MM.1S (cell line): ENCODE data around the gene IFT80.

Source experiments
- DNase-seq: peaks from one replicate; pipeline ENCODE4 v3.0.0-alpha.2; 2015
- H2AFZ ChIP-seq: fragments of 300-600 bp; sonication (generic); 2 replicates; pipeline ENCODE4 v1.6.0; 2016; ENCODE audit warnings: antibody characterized with exemption, low read length
- H3F3A ChIP-seq: fragments of 300-600 bp; sonication (generic); 2 replicates; pipeline ENCODE4 v1.6.1; 2016; ENCODE audit warnings: mild to moderate bottlenecking, antibody characterized with exemption, low read length, moderate library complexity, mixed read lengths; ENCODE audit not compliant: insufficient read depth
- H3K27ac ChIP-seq: fragments of 300-600 bp; sonication (generic); 2 replicates; pipeline ENCODE4 v1.5.1; 2016; ENCODE audit warnings: mild to moderate bottlenecking, low read length
- H3K27me3 ChIP-seq: fragments of 300-600 bp; sonication (generic); replicated peaks from 2 replicates; pipeline ENCODE4 v1.6.0; 2016; ENCODE audit warnings: low read length; ENCODE audit not compliant: insufficient read depth
- H3K36me3 ChIP-seq: fragments of 300-600 bp; sonication (generic); replicated peaks from 2 replicates; pipeline ENCODE4 v1.6.1; 2016; ENCODE audit warnings: mild to moderate bottlenecking, low read length, mixed read lengths; ENCODE audit not compliant: insufficient read depth
- H3K4me1 ChIP-seq: fragments of 300-600 bp; sonication (generic); 2 replicates; pipeline ENCODE4 v1.6.1; 2016; ENCODE audit warnings: low read length, mixed read lengths
- H3K4me2 ChIP-seq: fragments of 300-600 bp; sonication (generic); 2 replicates; pipeline ENCODE4 v1.6.0; 2016; ENCODE audit warnings: low read depth, low read length
- H3K4me3 ChIP-seq: fragments of 300-600 bp; sonication (generic); 2 replicates; pipeline ENCODE4 v1.5.1; 2016; ENCODE audit warnings: low read length, mixed read lengths
- H3K79me2 ChIP-seq: fragments of 300-600 bp; sonication (generic); 2 replicates; pipeline ENCODE4 v1.6.1; 2016; ENCODE audit warnings: mixed run types, low read length, mixed read lengths
- H3K9ac ChIP-seq: fragments of 300-600 bp; sonication (generic); 2 replicates; pipeline ENCODE4 v1.6.1; 2016; ENCODE audit warnings: low read length, mixed read lengths
- H3K9me2 ChIP-seq: fragments of 300-600 bp; sonication (generic); replicated peaks from 2 replicates; pipeline ENCODE4 v1.6.1; 2016; ENCODE audit warnings: mild to moderate bottlenecking, low read length, mixed read lengths; ENCODE audit not compliant: insufficient read depth
- H3K9me3 ChIP-seq: fragments of 300-600 bp; sonication (generic); replicated peaks from 2 replicates; pipeline ENCODE4 v1.6.1; 2016; ENCODE audit warnings: mild to moderate bottlenecking, low read length, mixed read lengths; ENCODE audit not compliant: insufficient read depth
- H4K20me1 ChIP-seq: fragments of 300-600 bp; sonication (generic); 2 replicates; pipeline ENCODE4 v1.6.1; 2016; ENCODE audit warnings: mild to moderate bottlenecking, low read length, moderate library complexity, mixed read lengths; ENCODE audit not compliant: insufficient read depth
- EZH2 ChIP-seq: fragments of 300-600 bp; sonication (generic); optimal IDR thresholded peaks from 2 replicates; pipeline ENCODE3; 2017; ENCODE audit warnings: low read depth, mild to moderate bottlenecking, antibody characterized with exemption, low read length, mixed read lengths
- EZH2phosphoT487 ChIP-seq: fragments of 300-600 bp; sonication (generic); IDR thresholded peaks from 2 replicates; pipeline ENCODE4 v1.6.1; 2018; ENCODE audit warnings: antibody characterized with exemption, low read length
- TF ChIP-seq, protein P1 (sequence below): fragments of 300-600 bp; sonication (generic); IDR thresholded peaks from 2 replicates; pipeline ENCODE4 v1.5.1; 2016; ENCODE audit warnings: antibody characterized with exemption, low read length, mixed read lengths

IFT80 gene

GRCh38 chr3:160381470-160381869 is 17.6 kb downstream of the IFT80 start:
- no peak overlapping the region for H3K4me3 ChIP-seq
- H3K4me1 ChIP-seq: no peaks in the 10 kb centered on the region
- DNase-seq: no peak
- peaks cover 16% of the 10 kb centered on the region for H3K79me2 ChIP-seq
- H4K20me1 ChIP-seq: no peaks in the 10 kb centered on the region
- no peak overlapping the region for H3K4me2 ChIP-seq
- no peaks in the 10 kb centered on the region for H3K9me2 ChIP-seq
- no peaks in the 10 kb centered on the region for H3K9me3 ChIP-seq
- H2AFZ ChIP-seq: no peak overlapping the region
- no peak overlapping the region for H3K9ac ChIP-seq
- no peaks in the 10 kb centered on the region for H3K27me3 ChIP-seq
- no peak overlapping the region for H3K27ac ChIP-seq
- TF ChIP-seq, protein P1, sequence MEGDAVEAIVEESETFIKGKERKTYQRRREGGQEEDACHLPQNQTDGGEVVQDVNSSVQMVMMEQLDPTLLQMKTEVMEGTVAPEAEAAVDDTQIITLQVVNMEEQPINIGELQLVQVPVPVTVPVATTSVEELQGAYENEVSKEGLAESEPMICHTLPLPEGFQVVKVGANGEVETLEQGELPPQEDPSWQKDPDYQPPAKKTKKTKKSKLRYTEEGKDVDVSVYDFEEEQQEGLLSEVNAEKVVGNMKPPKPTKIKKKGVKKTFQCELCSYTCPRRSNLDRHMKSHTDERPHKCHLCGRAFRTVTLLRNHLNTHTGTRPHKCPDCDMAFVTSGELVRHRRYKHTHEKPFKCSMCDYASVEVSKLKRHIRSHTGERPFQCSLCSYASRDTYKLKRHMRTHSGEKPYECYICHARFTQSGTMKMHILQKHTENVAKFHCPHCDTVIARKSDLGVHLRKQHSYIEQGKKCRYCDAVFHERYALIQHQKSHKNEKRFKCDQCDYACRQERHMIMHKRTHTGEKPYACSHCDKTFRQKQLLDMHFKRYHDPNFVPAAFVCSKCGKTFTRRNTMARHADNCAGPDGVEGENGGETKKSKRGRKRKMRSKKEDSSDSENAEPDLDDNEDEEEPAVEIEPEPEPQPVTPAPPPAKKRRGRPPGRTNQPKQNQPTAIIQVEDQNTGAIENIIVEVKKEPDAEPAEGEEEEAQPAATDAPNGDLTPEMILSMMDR: no peak
- TF ChIP-seq EZH2: no peak
- no peak for TF ChIP-seq EZH2phosphoT487
- H3F3A ChIP-seq: no peaks in the 10 kb centered on the region
- no peaks in the 10 kb centered on the region; the same call in 1 of the 2 replicates for H3K36me3 ChIP-seq

DNA sequence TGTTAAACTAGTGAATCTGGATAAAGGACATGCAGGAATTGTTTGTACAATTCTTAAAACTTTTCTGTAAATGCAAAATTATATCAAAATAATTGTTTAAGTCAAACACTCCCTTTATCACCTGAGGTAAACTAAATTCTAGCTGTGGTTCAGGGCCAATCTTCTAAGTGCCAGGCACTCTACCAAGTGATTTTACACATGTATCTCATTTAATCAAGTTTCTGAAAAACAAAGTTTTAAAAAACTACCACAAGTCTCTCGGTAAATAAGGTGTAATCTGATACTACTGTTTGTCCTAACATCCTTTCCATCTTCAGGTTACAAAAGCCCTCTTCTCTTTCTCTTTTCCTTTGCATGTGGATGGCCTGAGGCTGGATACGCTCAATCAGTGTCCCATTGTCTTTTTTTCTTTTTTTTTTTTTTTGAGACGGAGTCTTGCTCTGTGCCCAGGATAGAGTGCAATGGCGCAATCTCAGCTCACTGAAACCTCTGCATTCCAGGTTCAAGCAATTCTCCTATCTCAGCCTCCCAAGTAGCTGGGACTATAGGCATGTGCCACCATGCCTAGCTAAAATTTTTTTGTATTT is 19.3 kb downstream of the IFT80 start:
- no peaks in the 10 kb centered on the region for H3K9me3 ChIP-seq
- H3K4me1 ChIP-seq: no peaks in the 10 kb centered on the region
- no peaks in the 10 kb centered on the region for H3K27me3 ChIP-seq
- H3K27ac ChIP-seq: no peak overlapping the region
- H3K4me3 ChIP-seq: no peak overlapping the region
- H2AFZ ChIP-seq: no peak overlapping the region
- no peaks in the 10 kb centered on the region for H3F3A ChIP-seq
- no peak overlapping the region for H3K4me2 ChIP-seq
- no peaks in the 10 kb centered on the region; the same call in 1 of the 2 replicates for H3K36me3 ChIP-seq
- TF ChIP-seq, protein P1: no peak
- TF ChIP-seq EZH2phosphoT487: no peak
- H3K79me2 ChIP-seq: peaks cover 9% of the 10 kb centered on the region
- H3K9ac ChIP-seq: no peak overlapping the region
- H4K20me1 ChIP-seq: no peaks in the 10 kb centered on the region
- no peak for DNase-seq
- H3K9me2 ChIP-seq: no peaks in the 10 kb centered on the region

GRCh38 chr3:160378331-160379109 is 20.5 kb downstream of the IFT80 start:
- H4K20me1 ChIP-seq: no peaks in the 10 kb centered on the region
- H3K27ac ChIP-seq: no peak overlapping the region
- no peak overlapping the region for H3K4me3 ChIP-seq
- no peak for DNase-seq
- H3K79me2 ChIP-seq: peaks cover 5% of the 10 kb centered on the region; the same call in 1 of the 2 replicates
- no peaks in the 10 kb centered on the region; the same call in 1 of the 2 replicates for H3K36me3 ChIP-seq
- no peaks in the 10 kb centered on the region for H3F3A ChIP-seq
- no peak for TF ChIP-seq EZH2
- no peak for TF ChIP-seq EZH2phosphoT487
- TF ChIP-seq, protein P1: no peak
- H3K27me3 ChIP-seq: no peaks in the 10 kb centered on the region
- H2AFZ ChIP-seq: no peak overlapping the region
- H3K9me2 ChIP-seq: no peaks in the 10 kb centered on the region
- no peak overlapping the region for H3K9ac ChIP-seq
- no peaks in the 10 kb centered on the region for H3K9me3 ChIP-seq
- H3K4me1 ChIP-seq: no peaks in the 10 kb centered on the region
- H3K4me2 ChIP-seq: no peak overlapping the region
